Measurements from ENCODE around the gene SLC41A3. TPM values are rescaled to one million over a fixed set of nuclear protein-coding genes. Genes with fewer than 3 reads are reported as not detected.

SLC41A3 gene
- total and polyA plus RNA-seq, 2 experiments from 2014 or later: 19.8 to 56.0 TPM

- 59 to 60% methylated on average over 11 of the region's 11 CpGs for WGBS, 2 experiments (ENCODE audit: low coverage in 1 of 2, low lambda C conversion rate in 2 of 2, missing lambda C conversion rate in 2 of 2)
- H3K4me1 ChIP-seq (ENCODE audit: insufficient read depth): peaks cover 3% of the 10 kb centered on the region; the same call in 1 of the 2 replicates
Measured at GRCh38 chr3:126034481-126035361, 49.2 kb downstream of the SLC41A3 start.

GRCh38 chr3:126033765-126034164 is 50.2 kb downstream of the SLC41A3 start:
- no peak overlapping the region for H3K27ac ChIP-seq
- in situ Hi-C loops (cut with MboI): no loop called here
- no peak overlapping the region for H3K9ac ChIP-seq
- no peaks in the 10 kb centered on the region for H3K36me3 ChIP-seq (ENCODE audit: low read depth)
- no peak overlapping the region for H3K4me3 ChIP-seq
- no peak for DNase-seq
- H3K9me2 ChIP-seq (ENCODE audit: insufficient read depth): no peaks in the 10 kb centered on the region
- no peaks in the 10 kb centered on the region for H3K79me2 ChIP-seq (ENCODE audit: insufficient read depth)
- no peaks in the 10 kb centered on the region for H4K20me1 ChIP-seq (ENCODE audit: insufficient read depth)
- H3K27me3 ChIP-seq (replicated peaks; ENCODE audit: insufficient read depth): no peaks in the 10 kb centered on the region
- WGBS, 2 experiments (ENCODE audit: low coverage in 1 of 2, low lambda C conversion rate in 2 of 2, missing lambda C conversion rate in 2 of 2): 80 to 87% methylated on average over 5 of the region's 5 CpGs
- no peak overlapping the region for H3K4me2 ChIP-seq (ENCODE audit: unreplicated experiment)
- H3K4me1 ChIP-seq (ENCODE audit: insufficient read depth): peaks cover 3% of the 10 kb centered on the region; the same call in 1 of the 2 replicates
- H3F3A ChIP-seq (ENCODE audit: insufficient read depth): 0 out of 2 replicates have a peak, but pooled peaks cover 4% of the 10 kb centered on the region
- no peaks in the 10 kb centered on the region for H3K9me3 ChIP-seq (ENCODE audit: low read depth)
- TF ChIP-seq EZH2 (IDR thresholded peaks at IDR 0.05; ENCODE audit: insufficient read depth, poor library complexity, severe bottlenecking): no peak
- no peak for TF ChIP-seq EZH2phosphoT487 (IDR thresholded peaks at IDR 0.05; ENCODE audit: insufficient read depth, low read depth)
- no peak overlapping the region for H2AFZ ChIP-seq

More at GRCh38 chr3:126034481-126035361, 49.2 kb downstream of the SLC41A3 start:
- Histone ChIP-seq H3K9ac (no peak overlapping the region), H3K9me3 (ENCODE audit: low read depth) (no peaks in the 10 kb centered on the region), H3K9me2 (ENCODE audit: insufficient read depth) (no peaks in the 10 kb centered on the region), H2AFZ (no peak overlapping the region), H3K4me2 (ENCODE audit: unreplicated experiment) (no peak overlapping the region), H3K27me3 (replicated peaks; ENCODE audit: insufficient read depth) (no peaks in the 10 kb centered on the region), H3F3A (ENCODE audit: insufficient read depth) (0 out of 2 replicates have a peak, but pooled peaks cover 4% of the 10 kb centered on the region), H3K27ac (no peak overlapping the region), H3K36me3 (ENCODE audit: low read depth) (no peaks in the 10 kb centered on the region), H4K20me1 (ENCODE audit: insufficient read depth) (no peaks in the 10 kb centered on the region), H3K79me2 (ENCODE audit: insufficient read depth) (no peaks in the 10 kb centered on the region), H3K4me3 (no peak overlapping the region)
- in situ Hi-C loops (cut with MboI): no loop called here
- no peak for TF ChIP-seq EZH2 (IDR thresholded peaks at IDR 0.05; ENCODE audit: insufficient read depth, poor library complexity, severe bottlenecking)
- no peak for TF ChIP-seq EZH2phosphoT487 (IDR thresholded peaks at IDR 0.05; ENCODE audit: insufficient read depth, low read depth)
- peak; percentile 23 for DNase-seq

- DNase-seq: no peak
- no peaks in the 10 kb centered on the region for H3K9me2 ChIP-seq (ENCODE audit: insufficient read depth)
- no peaks in the 10 kb centered on the region for H3K79me2 ChIP-seq (ENCODE audit: insufficient read depth)
- H3K9ac ChIP-seq: no peak overlapping the region
- no peak overlapping the region for H3K4me3 ChIP-seq
- 0 out of 2 replicates have a peak, but pooled peaks cover 4% of the 10 kb centered on the region for H3F3A ChIP-seq (ENCODE audit: insufficient read depth)
- no peaks in the 10 kb centered on the region for H3K27me3 ChIP-seq (replicated peaks; ENCODE audit: insufficient read depth)
- in situ Hi-C loops (cut with MboI): no loop called here
- H2AFZ ChIP-seq: no peak overlapping the region
- WGBS, 2 experiments (ENCODE audit: low coverage in 1 of 2, low lambda C conversion rate in 2 of 2, missing lambda C conversion rate in 2 of 2): 94 to 95% methylated on average over 3 of the region's 3 CpGs
- H3K9me3 ChIP-seq (ENCODE audit: low read depth): no peaks in the 10 kb centered on the region
- H3K36me3 ChIP-seq (ENCODE audit: low read depth): no peaks in the 10 kb centered on the region
- peaks cover 3% of the 10 kb centered on the region; the same call in 1 of the 2 replicates for H3K4me1 ChIP-seq (ENCODE audit: insufficient read depth)
- no peak for TF ChIP-seq EZH2 (IDR thresholded peaks at IDR 0.05; ENCODE audit: insufficient read depth, poor library complexity, severe bottlenecking)
- TF ChIP-seq EZH2phosphoT487 (IDR thresholded peaks at IDR 0.05; ENCODE audit: insufficient read depth, low read depth): no peak
- H3K27ac ChIP-seq: no peak overlapping the region
- H4K20me1 ChIP-seq (ENCODE audit: insufficient read depth): no peaks in the 10 kb centered on the region
- no peak overlapping the region for H3K4me2 ChIP-seq (ENCODE audit: unreplicated experiment)
Measured at GRCh38 chr3:126033051-126033745, 50.7 kb downstream of the SLC41A3 start.

- H3K4me2 ChIP-seq (ENCODE audit: unreplicated experiment): no peak overlapping the region
- TF ChIP-seq EZH2phosphoT487 (IDR thresholded peaks at IDR 0.05; ENCODE audit: insufficient read depth, low read depth) (no peak), EZH2 (IDR thresholded peaks at IDR 0.05; ENCODE audit: insufficient read depth, poor library complexity, severe bottlenecking) (no peak)
- H3K4me1 ChIP-seq (ENCODE audit: insufficient read depth): peaks cover 3% of the 10 kb centered on the region; the same call in 1 of the 2 replicates
- 0 out of 2 replicates have a peak, but pooled peaks cover 4% of the 10 kb centered on the region for H3F3A ChIP-seq (ENCODE audit: insufficient read depth)
- H3K27ac ChIP-seq: no peak overlapping the region
- H3K27me3 ChIP-seq (replicated peaks; ENCODE audit: insufficient read depth): no peaks in the 10 kb centered on the region
- no peaks in the 10 kb centered on the region for H3K9me2 ChIP-seq (ENCODE audit: insufficient read depth)
- no peak for DNase-seq
- in situ Hi-C loops (cut with MboI): no loop called here
- H2AFZ ChIP-seq: no peak overlapping the region
- WGBS, 2 experiments (ENCODE audit: low coverage in 1 of 2, low lambda C conversion rate in 2 of 2, missing lambda C conversion rate in 2 of 2): 84 to 86% methylated on average over 9 of the region's 9 CpGs
- H3K36me3 ChIP-seq (ENCODE audit: low read depth): no peaks in the 10 kb centered on the region
- no peaks in the 10 kb centered on the region for H3K9me3 ChIP-seq (ENCODE audit: low read depth)
- H3K9ac ChIP-seq: no peak overlapping the region
- no peak overlapping the region for H3K4me3 ChIP-seq
- no peaks in the 10 kb centered on the region for H3K79me2 ChIP-seq (ENCODE audit: insufficient read depth)
- H4K20me1 ChIP-seq (ENCODE audit: insufficient read depth): no peaks in the 10 kb centered on the region
Measured at GRCh38 chr3:126031981-126032471, 51.9 kb downstream of the SLC41A3 start.
